GM21447 (cell line): ENCODE data around the gene GLCE.
"Not testable (repeated sequence)": the region's sequence is repeated elsewhere in the genome, so short reads cannot be mapped to it uniquely, and the experiment has no call there.

Experiments used
- ATAC-seq: cut with Tn5 transposase; IDR thresholded peaks from one replicate; pipeline ENCODE4 v1.9.1; 2021; ENCODE audit not compliant: unreplicated experiment

Gene GLCE

DNA sequence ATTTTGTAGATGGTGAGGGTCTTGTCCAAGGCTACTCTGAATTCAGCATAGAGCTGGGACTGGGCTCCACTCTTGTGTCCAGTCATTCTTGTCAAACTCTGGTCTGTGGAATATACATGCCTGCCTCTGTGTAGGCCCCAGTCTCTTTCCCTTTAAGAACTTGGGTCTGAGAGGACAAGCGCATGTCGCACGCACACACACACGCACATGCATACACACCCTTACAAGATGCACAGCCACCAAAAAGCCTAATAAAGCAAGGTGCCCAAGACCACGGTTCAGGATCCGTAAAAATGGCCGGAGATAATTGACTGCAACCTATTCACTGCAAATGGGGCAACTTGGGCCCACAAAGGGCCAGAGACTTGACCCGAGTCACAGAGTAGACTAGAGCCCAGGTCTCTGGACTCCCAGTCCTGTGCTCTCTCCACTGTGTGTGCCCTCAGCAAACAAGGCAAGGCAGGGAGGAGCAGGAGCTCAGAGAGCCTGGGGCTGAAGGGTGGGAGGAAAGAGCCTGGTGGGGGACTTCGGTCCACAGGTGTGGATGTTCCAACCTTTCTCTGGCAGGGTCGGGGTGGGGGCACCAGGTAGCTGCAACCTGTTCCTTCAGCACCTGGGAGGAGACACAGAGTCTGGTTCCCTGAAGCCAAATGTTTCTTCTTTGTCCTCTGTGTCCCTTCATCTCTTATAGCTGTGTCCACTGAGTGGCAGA, 137.4 kb downstream of the GLCE start:
- no peak for ATAC-seq

DNA sequence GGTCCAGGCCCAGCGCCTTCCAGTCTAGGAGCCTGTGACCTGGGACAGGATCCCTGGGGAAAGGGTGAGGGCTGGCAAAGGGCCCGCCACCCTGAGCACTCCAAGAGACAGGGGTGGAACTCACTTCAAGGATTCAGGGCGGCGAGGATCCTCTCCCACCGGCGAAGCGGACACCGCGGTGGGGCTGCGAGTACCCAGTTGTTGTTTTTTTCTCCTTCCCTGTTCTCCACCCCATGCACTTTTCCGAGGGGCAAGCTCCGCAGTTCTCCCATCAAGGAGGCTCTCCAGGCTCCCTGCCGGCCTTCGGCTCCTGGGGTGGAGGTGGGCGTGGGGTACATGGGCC, 137.9 kb downstream of the GLCE start:
- ATAC-seq, result no peak

DNA sequence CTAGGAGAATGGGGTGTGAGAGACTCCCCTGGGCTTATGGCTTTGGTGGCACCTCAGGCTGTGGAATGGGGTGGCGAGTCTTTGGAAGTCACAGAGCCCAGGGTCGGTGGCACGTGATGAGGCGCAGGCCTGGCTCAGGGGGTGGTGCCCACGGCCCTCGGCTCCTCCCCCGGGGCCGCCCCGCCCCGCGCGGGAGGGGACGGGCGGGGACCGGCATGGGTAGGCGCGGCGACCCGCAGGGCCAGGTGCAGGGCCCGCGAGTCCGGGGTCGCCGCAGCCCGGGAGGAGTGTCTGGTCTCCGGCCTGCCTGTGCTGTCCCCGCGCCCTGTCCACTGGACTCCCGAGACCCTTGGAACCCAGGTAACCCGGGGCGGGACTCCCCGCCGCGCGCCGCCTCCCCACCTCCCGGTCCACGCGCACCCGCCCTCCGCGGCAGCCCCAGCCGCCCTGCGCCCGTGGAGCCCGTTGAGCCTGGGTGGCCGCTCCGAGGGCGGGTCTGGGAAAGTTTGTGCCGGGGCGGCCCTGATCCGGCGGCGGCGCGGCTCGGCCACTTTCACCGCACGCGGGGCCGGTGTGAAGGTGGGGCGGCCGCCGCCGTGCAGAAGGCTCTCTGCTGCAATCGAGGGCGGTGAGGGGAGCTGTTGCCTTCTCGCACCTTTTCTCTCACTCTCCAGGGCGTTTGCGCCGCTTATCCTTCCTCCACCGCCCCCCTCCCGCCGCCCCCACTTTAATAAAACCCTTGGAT, 138.4 kb downstream of the GLCE start, which contains the start of gene PAQR5:
PAQR5 (plus strand) TSS at position 216 of the 745 bp plus-strand sequence. CDS start 61,169 bp downstream, outside the sequence.
- no peak for ATAC-seq

- ATAC-seq, result no peak
Observed at GRCh38 chr15:69299451-69299886, 139.0 kb downstream of the GLCE start.

DNA sequence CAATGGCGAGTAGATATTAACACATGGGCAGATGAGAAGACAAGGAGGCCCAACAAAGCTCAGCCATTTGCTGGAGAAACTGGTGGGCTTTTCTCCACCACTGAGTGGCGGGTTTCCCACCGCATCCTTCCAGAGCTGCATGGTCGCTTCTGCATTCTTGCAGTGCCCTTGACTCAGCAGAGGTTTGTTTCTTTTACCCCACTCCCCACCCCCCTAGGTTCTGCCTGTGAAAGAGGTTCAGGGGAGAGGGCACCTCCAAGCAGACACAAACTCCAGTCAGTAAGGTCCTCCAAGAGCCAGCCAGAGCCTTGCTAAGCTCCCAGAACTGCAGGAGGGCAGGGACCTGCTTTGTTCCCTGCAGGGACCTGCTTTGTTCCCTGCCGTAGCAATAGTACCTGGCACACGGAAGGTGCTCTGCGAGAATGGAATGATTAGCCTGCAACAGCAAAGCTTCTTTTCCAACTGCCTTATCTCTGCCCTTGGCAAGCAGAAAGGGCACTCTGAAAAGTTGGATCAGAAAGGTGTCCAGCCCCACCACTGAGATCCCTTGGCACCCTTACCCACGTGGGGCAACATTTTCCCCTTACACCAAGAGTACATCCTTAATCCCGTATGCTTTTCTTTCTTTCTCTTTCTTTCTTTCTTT, 139.6 kb downstream of the GLCE start:
- ATAC-seq, result no peak

- not testable (repeated sequence) for ATAC-seq
Observed at GRCh38 chr15:69301101-69301500, 140.7 kb downstream of the GLCE start.

GRCh38 chr15:69302087-69302486, 141.7 kb downstream of the GLCE start:
- ATAC-seq, result not testable (repeated sequence)

- no peak for ATAC-seq
Observed at GRCh38 chr15:69302929-69303328, 142.5 kb downstream of the GLCE start.

GRCh38 chr15:69303337-69304181, 143.1 kb downstream of the GLCE start:
- no peak for ATAC-seq

- ATAC-seq, result no peak
Observed at GRCh38 chr15:69304182-69304545, 143.7 kb downstream of the GLCE start.

GRCh38 chr15:69305204-69305931, 144.9 kb downstream of the GLCE start:
- no peak for ATAC-seq

DNA sequence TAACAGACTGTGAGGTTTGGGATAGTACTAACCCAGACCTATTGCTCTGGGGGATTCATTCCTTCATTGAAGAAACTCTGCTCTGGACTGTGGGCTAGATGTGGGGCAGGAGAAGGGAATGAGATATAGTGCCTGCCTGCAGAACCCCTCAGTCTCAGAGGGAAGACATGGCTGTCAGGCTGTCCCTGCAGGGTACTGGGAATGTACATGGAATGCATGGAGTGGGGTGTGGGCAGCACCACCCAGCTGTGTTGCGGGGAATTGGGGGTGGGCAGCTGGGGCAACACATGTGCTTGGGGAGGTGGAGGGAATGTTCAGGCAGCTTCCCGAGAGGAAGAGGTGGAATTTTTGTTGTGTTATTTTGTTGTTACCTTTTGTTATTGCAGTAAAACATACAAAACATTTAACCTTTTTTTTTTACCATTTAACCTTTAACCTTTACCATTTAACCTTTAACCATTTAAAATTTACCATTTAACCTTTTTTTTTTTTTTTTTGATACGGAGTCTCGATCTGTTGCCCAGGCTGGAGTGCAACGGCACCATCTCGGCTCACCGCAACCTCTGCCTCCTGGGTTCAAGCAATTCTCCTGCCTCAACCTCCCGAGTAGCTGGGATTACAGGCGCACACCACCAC, 145.6 kb downstream of the GLCE start:
- no peak for ATAC-seq

DNA sequence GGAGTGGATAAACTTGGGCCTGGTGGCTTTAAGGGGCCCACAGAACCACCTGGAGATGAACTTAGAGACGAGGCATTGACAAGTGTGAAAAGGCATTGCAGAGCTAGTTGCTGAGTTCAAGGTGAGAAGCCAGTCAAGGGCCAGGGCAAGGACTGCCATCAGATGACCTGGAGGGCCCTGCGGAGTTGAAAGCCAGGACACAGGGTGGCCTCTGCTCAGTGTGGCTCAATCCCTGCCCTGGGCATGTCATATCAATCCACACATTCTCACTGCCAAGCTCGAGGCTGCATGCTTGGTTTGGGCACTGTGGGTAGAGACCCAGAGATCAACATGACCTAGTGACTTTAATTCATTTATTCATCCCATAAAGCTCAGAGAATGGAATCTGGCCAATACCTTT, 147.5 kb downstream of the GLCE start:
- ATAC-seq, result no peak

GRCh38 chr15:69308949-69309348, 148.5 kb downstream of the GLCE start:
- no peak for ATAC-seq

DNA sequence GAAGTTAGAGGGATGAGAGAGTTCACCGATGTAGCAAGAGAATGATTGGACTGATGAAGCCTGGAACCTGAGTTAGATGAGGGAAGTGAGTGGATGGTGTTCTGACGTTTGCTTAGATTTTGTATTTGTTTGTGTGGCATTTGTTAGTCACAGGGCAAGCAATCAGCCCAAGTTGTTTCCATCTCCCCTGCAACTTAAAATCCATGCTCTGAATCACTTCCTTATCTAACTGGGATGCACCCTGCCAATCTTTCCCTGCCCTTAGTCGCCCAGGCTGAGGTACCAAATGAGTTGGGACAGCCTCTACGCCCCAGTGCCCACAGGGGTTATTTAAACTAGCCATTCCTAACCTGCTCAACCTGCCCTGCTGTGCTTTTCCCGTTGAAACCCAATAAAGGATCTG, 150.9 kb downstream of the GLCE start:
- no peak for ATAC-seq

DNA sequence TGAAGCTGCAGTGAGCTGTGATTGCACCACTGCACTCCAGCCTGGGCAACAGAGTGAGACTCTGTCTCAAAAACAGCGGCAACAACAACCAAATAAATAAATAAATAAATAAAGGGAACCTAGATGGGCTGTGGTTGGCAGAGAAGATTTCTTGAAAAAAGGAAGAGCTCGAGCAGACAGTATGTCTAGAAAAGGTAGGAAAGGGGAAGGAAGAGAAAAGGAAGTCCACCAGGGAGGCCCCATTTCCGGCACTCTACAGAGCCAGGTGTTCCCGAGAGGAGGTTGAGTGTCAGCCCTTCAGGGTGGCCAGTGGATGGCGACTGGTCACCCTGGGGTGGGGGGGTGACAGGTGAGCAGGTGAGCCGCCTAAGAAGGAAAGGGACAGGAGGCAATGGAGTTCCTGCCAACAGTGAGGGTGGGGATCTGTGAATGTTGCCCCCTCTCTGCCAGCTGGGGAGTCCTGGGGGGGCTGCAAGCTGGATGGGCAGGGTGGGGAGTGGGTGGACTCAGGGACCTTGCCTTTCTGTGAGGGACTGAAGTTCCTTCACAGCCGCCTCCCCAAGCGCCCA, 153.1 kb downstream of the GLCE start:
- no peak for ATAC-seq

DNA sequence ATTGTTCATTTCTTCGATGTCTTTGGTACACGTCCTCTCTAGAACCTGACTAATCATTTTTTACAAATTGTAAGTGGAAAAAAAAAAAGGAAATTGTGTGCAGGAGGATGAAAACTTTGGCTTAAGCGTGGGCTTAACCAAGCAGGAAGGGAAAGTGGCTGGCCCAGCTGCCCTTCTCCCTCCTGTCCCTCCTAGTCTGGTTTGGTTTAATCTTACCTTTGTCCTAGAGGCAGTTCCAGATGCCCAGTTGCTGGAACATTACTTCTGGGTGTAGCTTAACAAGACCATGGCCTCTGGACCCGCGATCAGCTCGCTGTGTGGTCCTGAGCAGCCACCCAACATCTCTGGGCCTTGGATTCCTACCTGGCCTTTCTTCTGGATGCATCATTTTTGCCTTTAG, 153.7 kb downstream of the GLCE start:
- ATAC-seq, result no peak

DNA sequence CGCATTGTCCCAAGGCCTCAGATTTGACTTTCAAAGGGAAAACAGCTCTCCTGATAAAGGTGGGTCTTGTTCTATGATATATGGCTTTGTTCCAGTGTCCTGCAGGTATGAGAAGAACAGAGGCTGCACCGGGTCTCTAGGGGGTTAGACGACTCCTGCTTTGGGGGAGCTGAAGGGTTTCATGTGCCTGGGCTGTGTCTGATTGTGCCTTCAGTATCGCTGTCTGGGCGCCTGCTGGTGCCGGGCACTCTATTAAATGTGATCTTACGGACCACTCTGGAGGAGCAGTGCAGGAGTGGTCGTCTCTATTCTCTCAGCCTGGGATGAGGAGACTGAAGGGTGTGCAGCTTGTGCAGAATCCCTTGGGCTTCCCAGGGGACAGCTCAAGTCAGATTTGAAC, 154.3 kb downstream of the GLCE start:
- ATAC-seq, result no peak

GRCh38 chr15:69315402-69316110, 155.1 kb downstream of the GLCE start:
- ATAC-seq, result no peak
